ENCODE data around the gene ETV3. TPM values are rescaled to one million over a fixed set of nuclear protein-coding genes. Genes with fewer than 3 reads are reported as not detected.

The ETV3 gene
- total and polyA plus RNA-seq, 10 of the 15 experiments (the other 5 are each of a cell fraction or from before 2014, with no cell fraction given) = 1.7 to 13.8 (median 7.2) TPM

DNA sequence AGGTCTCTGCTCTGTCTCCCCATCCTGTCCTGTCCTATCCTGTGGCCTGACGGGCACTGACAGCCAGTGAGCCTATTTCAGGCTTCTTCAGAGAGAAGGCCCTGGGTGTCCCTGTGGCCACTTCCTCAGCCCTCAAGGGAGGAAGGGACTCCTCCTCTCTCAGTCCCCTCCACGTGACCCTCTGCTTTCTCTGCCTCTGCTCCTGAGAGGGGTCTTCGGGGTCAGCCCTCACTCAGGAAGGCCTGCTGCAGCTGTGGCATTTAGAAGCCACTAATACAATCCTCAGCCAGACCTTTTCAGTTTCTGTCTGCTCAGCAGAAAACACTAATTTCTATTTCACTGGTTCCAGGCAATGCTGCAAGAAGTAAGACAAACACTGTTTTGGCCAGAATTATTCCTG lies 43.6 kb upstream of the ETV3 start:
- in situ Hi-C loops (cut with MboI) = no loop called here
- TF ChIP-seq MEF2B (IDR thresholded peaks at IDR 0.05; ENCODE audit: partially characterized antibody, poor library complexity, severe bottlenecking) (no peak), SPI1 (IDR thresholded peaks at IDR 0.05; ENCODE audit: borderline replicate concordance, insufficient read depth, low read depth, low read length) (peak; percentile 28; the same call in 1 of the 2 replicates), SUPT20H (IDR thresholded peaks at IDR 0.05; ENCODE audit: borderline replicate concordance, control insufficient read depth, low read depth, low read length) (no peak), TCF3 (IDR thresholded peaks at IDR 0.05; ENCODE audit: borderline replicate concordance, insufficient read depth, low read depth, low read length) (no peak), RAD51 (IDR thresholded peaks at IDR 0.05) (peak; percentile 43; the same call in 1 of the 2 replicates), MTA3 (IDR thresholded peaks at IDR 0.05; ENCODE audit: borderline replicate concordance, low read length) (no peak), PML (IDR thresholded peaks at IDR 0.05; ENCODE audit: low read length) (no peak)
- TF ChIP-seq, protein P1, sequence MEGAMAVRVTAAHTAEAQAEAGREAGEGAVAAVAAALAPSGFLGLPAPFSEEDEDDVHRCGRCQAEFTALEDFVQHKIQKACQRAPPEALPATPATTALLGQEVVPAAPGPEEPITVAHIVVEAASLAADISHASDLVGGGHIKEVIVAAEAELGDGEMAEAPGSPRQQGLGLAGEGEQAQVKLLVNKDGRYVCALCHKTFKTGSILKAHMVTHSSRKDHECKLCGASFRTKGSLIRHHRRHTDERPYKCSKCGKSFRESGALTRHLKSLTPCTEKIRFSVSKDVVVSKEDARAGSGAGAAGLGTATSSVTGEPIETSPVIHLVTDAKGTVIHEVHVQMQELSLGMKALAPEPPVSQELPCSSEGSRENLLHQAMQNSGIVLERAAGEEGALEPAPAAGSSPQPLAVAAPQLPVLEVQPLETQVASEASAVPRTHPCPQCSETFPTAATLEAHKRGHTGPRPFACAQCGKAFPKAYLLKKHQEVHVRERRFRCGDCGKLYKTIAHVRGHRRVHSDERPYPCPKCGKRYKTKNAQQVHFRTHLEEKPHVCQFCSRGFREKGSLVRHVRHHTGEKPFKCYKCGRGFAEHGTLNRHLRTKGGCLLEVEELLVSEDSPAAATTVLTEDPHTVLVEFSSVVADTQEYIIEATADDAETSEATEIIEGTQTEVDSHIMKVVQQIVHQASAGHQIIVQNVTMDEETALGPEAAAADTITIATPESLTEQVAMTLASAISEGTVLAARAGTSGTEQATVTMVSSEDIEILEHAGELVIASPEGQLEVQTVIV (IDR thresholded peaks at IDR 0.05; ENCODE audit: borderline replicate concordance, partially characterized antibody) = no peak
- TF ChIP-seq, protein P2, sequence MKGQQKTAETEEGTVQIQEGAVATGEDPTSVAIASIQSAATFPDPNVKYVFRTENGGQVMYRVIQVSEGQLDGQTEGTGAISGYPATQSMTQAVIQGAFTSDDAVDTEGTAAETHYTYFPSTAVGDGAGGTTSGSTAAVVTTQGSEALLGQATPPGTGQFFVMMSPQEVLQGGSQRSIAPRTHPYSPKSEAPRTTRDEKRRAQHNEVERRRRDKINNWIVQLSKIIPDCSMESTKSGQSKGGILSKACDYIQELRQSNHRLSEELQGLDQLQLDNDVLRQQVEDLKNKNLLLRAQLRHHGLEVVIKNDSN (IDR thresholded peaks at IDR 0.05; ENCODE audit: borderline replicate concordance, extremely low read length, insufficient read depth, low read depth, low read length) = peak; percentile 38
- ChIA-PET RAD21 (ENCODE audit: unreplicated experiment) (interaction anchor here (0.9 to 2.6 kb wide), 5 partner anchors 13 to 313 kb away, joined by 3 to 7 read pairs (median 5); no protein-coding TSS in a partner anchor), SMC1A (ENCODE audit: uncharacterized antibody, unreplicated experiment) (interaction anchor here (0.9 to 3.5 kb wide), 6 partner anchors 7 to 314 kb away, joined by 3 to 22 read pairs (median 6); no protein-coding TSS in a partner anchor), CTCF (interaction anchor here (0.8 to 20.2 kb wide), 8 partner anchors 2 to 328 kb away, joined by 3 to 349 read pairs (median 4); no protein-coding TSS in a partner anchor), POLR2A (interaction anchor here (0.6 to 1.2 kb wide), 3 partner anchors 15 to 521 kb away, joined by 3 read pairs; no protein-coding TSS in a partner anchor)
- BruUV-seq (replicated peaks) = no TSS peak
- no peaks in the 10 kb centered on the region for H3K27me3 ChIP-seq (replicated peaks in 1 of 2; ENCODE audit: control insufficient read depth in 2 of 2, insufficient read depth in 2 of 2, low read length in 1 of 2)
- H3K9me3 ChIP-seq (replicated peaks; ENCODE audit: control insufficient read depth, insufficient read depth, low read length) = no peaks in the 10 kb centered on the region
- DNase-seq (ENCODE audit: low read depth, low spot score) = no peak
- no peaks in the 10 kb centered on the region for H3K36me3 ChIP-seq (ENCODE audit: control insufficient read depth in 2 of 2, insufficient read depth in 2 of 2, low read length in 1 of 2)
- peak overlapping the region; percentile 5; the same call in 1 of the 2 replicates for H3K4me3 ChIP-seq
- H2AFZ ChIP-seq (ENCODE audit: control insufficient read depth, low read depth, low read length) = peak overlapping the region; percentile 43
- 9% methylated on average over 3 of the region's 3 CpGs for WGBS (ENCODE audit: insufficient coverage, insufficient replicate concordance, low lambda C conversion rate, missing lambda C conversion rate)
- intact Hi-C loops (cut with micrococcal nuclease; ENCODE audit: unreplicated experiment) = no loop called here
- no peaks in the 10 kb centered on the region for H3K79me2 ChIP-seq (ENCODE audit: control insufficient read depth, insufficient read depth, low read length)
- peak overlapping the region; percentile 35; the same call in 1 of the 2 replicates for H3K9ac ChIP-seq (ENCODE audit: control insufficient read depth, insufficient read depth, low read length)
- no peak for FAIRE-seq
- H4K20me1 ChIP-seq (ENCODE audit: control insufficient read depth, insufficient read depth) = no peaks in the 10 kb centered on the region
- H3K4me2 ChIP-seq (ENCODE audit: control insufficient read depth, insufficient read depth) = peak overlapping the region; percentile 73
- H3K4me1 ChIP-seq (ENCODE audit: control insufficient read depth, insufficient read depth, low read length) = peaks cover 45% of the 10 kb centered on the region
- peak; percentile 63 for ATAC-seq
- peak overlapping the region; percentile 66 for H3K27ac ChIP-seq (ENCODE audit: control insufficient read depth, insufficient read depth)

Data from GM12878 (cell line).